HG03139 (cell line): ENCODE data around the gene MTMR6.

ENCODE experiments used
- ATAC-seq: cut with Tn5 transposase; IDR thresholded peaks from one replicate; pipeline ENCODE4 v1.9.1; 2021; ENCODE audit not compliant: unreplicated experiment

MTMR6 gene

GRCh38 chr13:25280396-25280795, 6.9 kb downstream of the MTMR6 start:
- ATAC-seq, result no peak

GRCh38 chr13:25276748-25277147, 10.5 kb downstream of the MTMR6 start:
- no peak for ATAC-seq

GRCh38 chr13:25268561-25268960, 18.7 kb downstream of the MTMR6 start:
- ATAC-seq, result no peak

- ATAC-seq, result no peak
Measured at GRCh38 chr13:25267715-25268114, 19.6 kb downstream of the MTMR6 start.

- no peak for ATAC-seq
Measured at GRCh38 chr13:25266706-25267105, 20.6 kb downstream of the MTMR6 start.

- ATAC-seq, result no peak
Measured at GRCh38 chr13:25262261-25262660, 25.0 kb downstream of the MTMR6 start.

- ATAC-seq, result no peak
Measured at GRCh38 chr13:25253702-25254101, 33.6 kb downstream of the MTMR6 start.

- no peak for ATAC-seq
Measured at GRCh38 chr13:25252752-25253151, 34.5 kb downstream of the MTMR6 start.

GRCh38 chr13:25252225-25252624, 35.1 kb downstream of the MTMR6 start:
- ATAC-seq, result no peak

- ATAC-seq, result no peak
Measured at GRCh38 chr13:25249001-25249543, 38.2 kb downstream of the MTMR6 start.

- no peak for ATAC-seq
Measured at GRCh38 chr13:25248071-25248470, 39.2 kb downstream of the MTMR6 start.

- ATAC-seq, result no peak
Measured at GRCh38 chr13:25247360-25247759, 39.9 kb downstream of the MTMR6 start.

- no peak for ATAC-seq
Measured at GRCh38 chr13:25244123-25244522, 43.2 kb downstream of the MTMR6 start.

GRCh38 chr13:25242956-25243355, 44.3 kb downstream of the MTMR6 start:
- ATAC-seq, result no peak

GRCh38 chr13:25241007-25241406, 46.3 kb downstream of the MTMR6 start:
- no peak for ATAC-seq

- no peak for ATAC-seq
Measured at GRCh38 chr13:25237083-25237482, 50.2 kb downstream of the MTMR6 start.

GRCh38 chr13:25233861-25234260, 53.4 kb downstream of the MTMR6 start:
- ATAC-seq, result no peak

- ATAC-seq, result no peak
Measured at GRCh38 chr13:25232937-25233515, 54.3 kb downstream of the MTMR6 start.

GRCh38 chr13:25231517-25231916, 55.8 kb downstream of the MTMR6 start:
- ATAC-seq, result no peak

- ATAC-seq, result no peak
Measured at GRCh38 chr13:25227690-25228089, 59.6 kb downstream of the MTMR6 start.

GRCh38 chr13:25225970-25226369, 61.3 kb downstream of the MTMR6 start:
- no peak for ATAC-seq

GRCh38 chr13:25224151-25224550, 63.1 kb downstream of the MTMR6 start:
- no peak for ATAC-seq

- no peak for ATAC-seq
Measured at GRCh38 chr13:25222740-25223139, 64.5 kb downstream of the MTMR6 start.
